ENCODE results near the gene CD209. TPM values are rescaled to one million over a fixed set of nuclear protein-coding genes. Genes with fewer than 3 reads are reported as not detected.

The CD209 gene
- total RNA-seq, 2 experiments from 2014 or later, result not detected

DNA sequence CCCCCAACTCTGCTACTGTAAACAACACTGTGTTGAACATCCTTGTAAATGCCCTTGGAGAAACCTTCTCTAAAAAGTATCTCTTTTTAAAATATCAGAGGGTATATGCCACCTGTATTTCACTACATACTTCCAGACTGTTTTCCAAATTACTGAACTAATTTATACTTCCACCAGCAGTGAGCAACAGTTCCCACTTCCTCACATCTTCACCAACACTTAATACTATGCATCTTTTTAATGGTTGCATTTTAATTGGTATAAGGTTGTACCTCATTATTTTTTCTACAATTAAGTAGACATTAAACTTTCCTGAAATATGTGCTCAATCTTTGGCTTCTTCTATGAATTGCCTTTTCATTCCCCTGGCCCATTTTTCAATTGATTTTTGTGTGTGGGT lies 37.5 kb upstream of the CD209 start:
- intact Hi-C loops (cut with micrococcal nuclease), result no loop called here
- no peak overlapping the region for H3K4me3 Mint-ChIP-seq
- no peaks in the 10 kb centered on the region for H3K36me3 Mint-ChIP-seq
- no peak overlapping the region for H3K27ac Mint-ChIP-seq
- peaks cover 11% of the 10 kb centered on the region for H3K4me1 Mint-ChIP-seq (ENCODE audit: low read depth)
- peaks cover 46% of the 10 kb centered on the region for H3K27me3 Mint-ChIP-seq
- POLR2A ChIA-PET, result no interaction called here
- H3K9me3 Mint-ChIP-seq, result no peaks in the 10 kb centered on the region
- no peak for DNase-seq
- CTCF ChIA-PET, result interaction anchor here (0.6 kb wide), 1 partner anchor 217 kb away, joined by 4 read pairs; no protein-coding TSS in a partner anchor

DNA sequence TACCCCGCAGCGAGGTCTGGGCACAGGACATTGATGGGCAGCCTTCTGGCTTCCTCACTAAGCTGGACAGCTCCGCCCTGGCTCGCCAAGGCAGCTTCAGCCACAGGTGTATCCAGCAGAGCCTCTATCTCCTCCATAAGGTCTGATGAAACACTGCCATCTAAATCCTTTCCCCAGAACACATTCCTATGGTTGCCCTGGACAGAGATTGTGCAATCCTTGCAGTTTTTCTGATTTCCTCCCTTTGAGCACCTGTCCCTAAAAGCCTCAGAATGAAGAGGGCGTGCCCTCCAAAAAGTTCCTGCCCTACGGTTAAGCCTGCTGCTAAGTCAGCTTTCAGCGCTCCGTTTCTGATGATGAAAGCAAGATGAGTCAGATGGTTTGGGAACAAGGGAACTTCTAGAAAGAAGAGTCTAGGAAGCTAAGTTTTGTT lies 36.7 kb upstream of the CD209 start:
- ChIA-PET POLR2A (interaction anchor here (0.7 kb wide), 1 partner anchor 9 kb away, joined by 3 read pairs; no protein-coding TSS in a partner anchor), CTCF (interaction anchor here (0.9 to 1.4 kb wide), 3 partner anchors 15 to 216 kb away, joined by 3 to 5 read pairs (median 4); no protein-coding TSS in a partner anchor)
- H3K27me3 Mint-ChIP-seq, result peaks cover 42% of the 10 kb centered on the region

DNA sequence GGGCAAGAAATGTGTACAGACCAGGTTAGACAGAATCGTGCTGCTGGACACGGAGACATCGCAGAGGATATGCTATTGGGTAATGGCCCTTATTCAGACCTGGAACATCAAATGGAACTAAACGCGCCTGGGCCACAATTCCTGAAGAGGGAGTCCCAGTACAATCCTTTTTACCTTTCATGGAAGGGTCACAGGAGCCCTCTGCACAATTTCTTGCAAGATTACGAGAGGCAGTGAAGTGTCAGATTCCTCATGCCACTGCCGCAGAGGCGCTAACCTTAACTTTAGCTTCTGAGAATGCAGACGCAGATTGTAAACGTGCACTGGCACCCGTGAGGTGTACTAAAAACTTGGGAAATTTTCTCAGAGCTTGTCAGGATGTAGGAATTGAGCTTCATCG lies 33.8 kb upstream of the CD209 start:
- H3K27me3 Mint-ChIP-seq, result peaks cover 35% of the 10 kb centered on the region
- CTCF ChIA-PET, result no interaction called here

More for the DNA sequence above, 36.7 kb upstream of the CD209 start:
- H3K27ac Mint-ChIP-seq, result no peak overlapping the region
- peaks cover 8% of the 10 kb centered on the region for H3K4me1 Mint-ChIP-seq (ENCODE audit: low read depth)
- no peak overlapping the region for H3K4me3 Mint-ChIP-seq
- intact Hi-C loops (cut with micrococcal nuclease), result no loop called here
- no peaks in the 10 kb centered on the region for H3K9me3 Mint-ChIP-seq
- no peak for DNase-seq
- no peaks in the 10 kb centered on the region for H3K36me3 Mint-ChIP-seq

DNA sequence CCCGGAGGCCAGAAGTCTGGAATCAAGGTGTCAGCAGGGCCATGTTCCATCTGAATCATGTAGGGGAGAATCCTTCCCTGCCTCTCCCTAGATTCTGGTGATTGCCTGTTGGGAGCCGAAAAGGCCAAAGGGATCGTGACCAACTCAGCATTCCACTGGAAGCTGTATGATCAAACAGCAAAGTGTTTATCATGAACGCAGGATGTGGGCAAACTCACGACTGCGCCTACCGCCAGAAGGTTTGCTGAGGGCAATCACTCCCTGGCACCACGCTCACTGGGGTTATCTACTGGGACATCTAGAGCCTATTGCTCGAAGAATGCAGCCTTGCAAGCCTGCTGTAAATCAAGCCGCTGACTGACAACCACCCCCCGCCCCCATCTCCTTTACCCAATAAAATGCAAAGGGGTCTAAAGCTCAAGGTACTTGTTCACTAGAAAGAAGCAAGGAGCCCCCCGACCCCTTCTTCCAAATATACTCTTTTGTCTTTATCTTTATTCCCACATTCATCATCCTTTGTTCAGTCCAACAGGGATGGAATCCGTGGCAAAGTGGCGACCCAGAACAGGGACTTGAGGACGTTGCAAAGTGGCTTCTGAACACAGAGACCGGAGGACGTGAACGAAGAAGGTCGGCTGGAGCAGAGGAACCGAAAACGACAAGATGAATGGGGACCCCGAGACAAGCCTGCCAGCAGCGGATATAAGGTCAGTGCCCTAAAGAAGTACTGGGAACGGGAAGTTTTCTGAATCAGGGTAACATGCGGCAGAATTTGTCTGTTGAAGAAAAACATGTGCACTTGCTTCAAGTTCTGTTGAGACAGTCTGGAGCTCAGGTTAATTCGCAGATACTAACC lies 32.5 kb upstream of the CD209 start:
- ChIA-PET POLR2A (no interaction called here), CTCF (interaction anchor here (0.6 kb wide), 1 partner anchor 75 kb away, joined by 3 read pairs; no protein-coding TSS in a partner anchor)
- DNase-seq, result no peak

More for the DNA sequence above, 33.8 kb upstream of the CD209 start:
- DNase-seq, result no peak
- Mint-ChIP-seq H3K9me3 (no peaks in the 10 kb centered on the region), H3K27ac (no peak overlapping the region), H3K36me3 (no peaks in the 10 kb centered on the region), H3K4me3 (no peak overlapping the region), H3K4me1 (ENCODE audit: low read depth) (peaks cover 6% of the 10 kb centered on the region)
- POLR2A ChIA-PET, result no interaction called here
- intact Hi-C loops (cut with micrococcal nuclease), result no loop called here

DNA sequence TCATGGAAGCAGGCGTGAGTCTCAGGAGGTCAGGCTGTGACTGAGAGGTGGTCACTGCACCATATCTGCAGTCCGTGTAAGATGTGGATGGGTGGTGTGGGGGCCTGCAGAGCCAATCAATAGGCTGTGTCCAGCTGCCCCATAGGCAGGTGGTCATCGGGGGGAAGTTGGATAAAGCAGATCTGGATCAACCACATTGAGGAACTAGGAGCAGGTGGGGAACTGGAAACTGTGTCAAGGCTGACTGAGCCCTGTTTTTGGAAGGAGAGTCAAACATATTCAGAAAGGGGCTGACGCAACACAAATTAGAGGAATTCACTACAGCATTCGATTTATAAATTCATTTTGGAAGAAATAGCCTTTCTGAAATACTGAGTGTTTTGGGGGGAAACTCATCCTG lies 30.7 kb upstream of the CD209 start:
- DNase-seq, result no peak
- H3K36me3 Mint-ChIP-seq, result no peaks in the 10 kb centered on the region

More for the DNA sequence above, 32.5 kb upstream of the CD209 start:
- no peak overlapping the region for H3K27ac Mint-ChIP-seq
- H3K36me3 Mint-ChIP-seq, result no peaks in the 10 kb centered on the region
- peaks cover 6% of the 10 kb centered on the region for H3K4me1 Mint-ChIP-seq (ENCODE audit: low read depth)
- H3K27me3 Mint-ChIP-seq, result peaks cover 39% of the 10 kb centered on the region
- H3K4me3 Mint-ChIP-seq, result no peak overlapping the region
- no peaks in the 10 kb centered on the region for H3K9me3 Mint-ChIP-seq
- intact Hi-C loops (cut with micrococcal nuclease), result no loop called here

GRCh38 chr19:7775761-7776160 lies 28.4 kb upstream of the CD209 start:
- intact Hi-C loops (cut with micrococcal nuclease), result no loop called here
- H3K9me3 Mint-ChIP-seq, result no peaks in the 10 kb centered on the region
- no peak overlapping the region for H3K27ac Mint-ChIP-seq
- ChIA-PET POLR2A (no interaction called here), CTCF (no interaction called here)
- H3K27me3 Mint-ChIP-seq, result peaks cover 29% of the 10 kb centered on the region
- H3K4me3 Mint-ChIP-seq, result no peak overlapping the region
- peaks cover 1% of the 10 kb centered on the region for H3K36me3 Mint-ChIP-seq
- DNase-seq, result no peak
- peaks cover 18% of the 10 kb centered on the region for H3K4me1 Mint-ChIP-seq (ENCODE audit: low read depth)

More for the DNA sequence above, 30.7 kb upstream of the CD209 start:
- POLR2A ChIA-PET, result no interaction called here
- peaks cover under 1% of the 10 kb centered on the region for H3K4me1 Mint-ChIP-seq (ENCODE audit: low read depth)
- no peaks in the 10 kb centered on the region for H3K9me3 Mint-ChIP-seq
- no peak overlapping the region for H3K27ac Mint-ChIP-seq
- CTCF ChIA-PET, result no interaction called here
- no peak overlapping the region for H3K4me3 Mint-ChIP-seq
- H3K27me3 Mint-ChIP-seq, result peaks cover 31% of the 10 kb centered on the region
- intact Hi-C loops (cut with micrococcal nuclease), result no loop called here

DNA sequence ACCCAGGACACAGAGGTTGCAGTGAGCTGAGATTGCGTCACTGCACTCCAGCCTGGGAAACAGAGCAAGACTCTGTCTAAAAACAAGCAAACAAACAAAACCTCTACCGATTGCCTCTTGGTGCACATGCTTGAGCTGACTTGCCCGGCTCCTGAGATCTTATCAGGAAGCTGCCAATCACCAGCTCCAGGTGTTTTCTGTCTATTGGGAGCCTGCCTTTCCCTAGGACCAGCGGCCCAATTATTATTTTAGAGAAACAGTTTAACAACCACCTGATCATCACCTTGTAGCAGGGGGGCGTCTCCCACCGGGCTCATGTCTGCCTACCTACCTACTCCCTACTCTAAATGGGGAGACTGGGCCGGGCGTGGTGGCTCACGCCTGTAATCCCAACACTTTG lies 26.5 kb upstream of the CD209 start:
- Mint-ChIP-seq H3K27ac (no peak overlapping the region), H3K27me3 (peaks cover 30% of the 10 kb centered on the region), H3K4me3 (no peak overlapping the region), H3K9me3 (no peaks in the 10 kb centered on the region), H3K36me3 (peaks cover 1% of the 10 kb centered on the region), H3K4me1 (ENCODE audit: low read depth) (peaks cover 18% of the 10 kb centered on the region)
- intact Hi-C loops (cut with micrococcal nuclease), result loop anchor here (2.0 kb wide), 1 partner anchor 75 kb away; no protein-coding TSS in a partner anchor
- ChIA-PET CTCF (interaction anchor here (0.6 to 1.8 kb wide), 2 partner anchors 59 to 93 kb away, joined by 3 to 4 read pairs; partner anchors contain the start of gene TRAPPC5), POLR2A (no interaction called here)
- no peak for DNase-seq

DNA sequence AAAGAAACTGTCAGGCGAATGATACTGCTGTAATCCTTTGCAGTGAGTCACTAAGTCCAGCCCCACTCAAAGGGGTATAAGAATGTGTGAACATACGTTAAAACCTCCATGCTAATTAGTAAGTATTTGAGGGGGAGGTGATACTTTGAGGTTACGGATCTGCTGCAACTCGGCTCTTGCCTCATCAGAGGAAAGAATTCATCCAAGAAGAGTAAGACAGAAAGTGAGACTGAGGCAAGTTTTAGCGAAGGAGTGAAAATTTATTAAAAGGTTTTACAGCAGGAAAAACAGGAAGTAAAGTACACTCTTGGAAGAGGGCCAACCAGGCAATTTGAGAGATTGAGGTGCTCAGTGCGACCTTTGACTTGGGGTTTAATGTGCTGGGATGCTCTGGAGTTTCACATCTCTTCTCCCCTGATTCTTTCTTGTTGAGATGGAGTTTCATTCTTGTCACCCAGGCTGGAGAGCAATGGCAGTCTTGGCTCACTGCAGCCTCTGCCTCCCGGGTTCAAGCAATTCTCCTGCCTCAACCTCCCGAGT lies 25.5 kb upstream of the CD209 start:
- Mint-ChIP-seq H3K27me3 (peaks cover 34% of the 10 kb centered on the region), H3K4me1 (ENCODE audit: low read depth) (peaks cover 18% of the 10 kb centered on the region), H3K4me3 (peak overlapping the region; percentile 41), H3K36me3 (peaks cover 1% of the 10 kb centered on the region), H3K27ac (peak overlapping the region; percentile 61), H3K9me3 (no peaks in the 10 kb centered on the region)
- ChIA-PET POLR2A (no interaction called here), CTCF (no interaction called here)
- DNase-seq, result peak; percentile 63
- intact Hi-C loops (cut with micrococcal nuclease), result loop anchor here (1.0 to 2.0 kb wide), 4 partner anchors 22 to 74 kb away; no protein-coding TSS in a partner anchor

DNA sequence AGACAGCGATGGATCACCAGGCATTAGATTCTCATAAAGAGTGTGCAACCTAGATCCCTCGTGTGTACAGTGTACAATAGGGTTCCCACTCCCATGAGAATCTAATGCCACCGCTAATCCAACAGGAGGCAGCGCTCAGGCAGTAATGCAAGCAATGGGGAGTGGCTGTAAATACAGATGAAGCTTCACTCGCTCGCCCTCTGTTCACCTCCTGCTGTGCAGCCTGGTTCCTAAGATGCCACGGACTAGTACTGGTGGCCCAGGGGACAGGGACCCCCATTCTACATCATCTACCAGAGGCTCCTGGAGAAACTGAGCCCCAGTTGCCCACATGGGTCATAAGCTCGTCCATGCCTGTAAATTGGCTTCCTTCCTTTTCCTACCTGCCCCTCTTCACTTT lies 23.7 kb upstream of the CD209 start:
- CTCF ChIA-PET, result interaction anchor here (0.6 to 1.3 kb wide), 3 partner anchors 22 to 90 kb away, joined by 3 to 4 read pairs (median 4); partner anchors contain the start of gene TRAPPC5
- H3K9me3 Mint-ChIP-seq, result no peaks in the 10 kb centered on the region
- H3K27me3 Mint-ChIP-seq, result peaks cover 34% of the 10 kb centered on the region
- POLR2A ChIA-PET, result no interaction called here
- no peak for DNase-seq
- intact Hi-C loops (cut with micrococcal nuclease), result no loop called here
- peaks cover 1% of the 10 kb centered on the region for H3K36me3 Mint-ChIP-seq
- no peak overlapping the region for H3K27ac Mint-ChIP-seq
- H3K4me1 Mint-ChIP-seq (ENCODE audit: low read depth), result peaks cover 18% of the 10 kb centered on the region
- H3K4me3 Mint-ChIP-seq, result no peak overlapping the region

GRCh38 chr19:7769171-7769570 lies 21.8 kb upstream of the CD209 start:
- no peaks in the 10 kb centered on the region for H3K9me3 Mint-ChIP-seq
- peaks cover 30% of the 10 kb centered on the region for H3K27me3 Mint-ChIP-seq
- no peak for DNase-seq
- POLR2A ChIA-PET, result no interaction called here
- peaks cover 18% of the 10 kb centered on the region for H3K4me1 Mint-ChIP-seq (ENCODE audit: low read depth)
- CTCF ChIA-PET, result no interaction called here
- intact Hi-C loops (cut with micrococcal nuclease), result no loop called here
- H3K36me3 Mint-ChIP-seq, result peaks cover 1% of the 10 kb centered on the region
- no peak overlapping the region for H3K27ac Mint-ChIP-seq
- H3K4me3 Mint-ChIP-seq, result no peak overlapping the region

- Mint-ChIP-seq H3K27me3 (peaks cover 34% of the 10 kb centered on the region), H3K4me1 (ENCODE audit: low read depth) (peaks cover 11% of the 10 kb centered on the region), H3K9me3 (no peaks in the 10 kb centered on the region), H3K36me3 (peaks cover 1% of the 10 kb centered on the region), H3K27ac (no peak overlapping the region), H3K4me3 (no peak overlapping the region)
- intact Hi-C loops (cut with micrococcal nuclease), result no loop called here
- DNase-seq, result no peak
- POLR2A ChIA-PET, result no interaction called here
- CTCF ChIA-PET, result interaction anchor here (2.0 kb wide), 1 partner anchor 86 kb away, joined by 5 read pairs; the partner anchor contains the start of gene TRAPPC5
Measured at GRCh38 chr19:7767487-7767886, 20.2 kb upstream of the CD209 start.

DNA sequence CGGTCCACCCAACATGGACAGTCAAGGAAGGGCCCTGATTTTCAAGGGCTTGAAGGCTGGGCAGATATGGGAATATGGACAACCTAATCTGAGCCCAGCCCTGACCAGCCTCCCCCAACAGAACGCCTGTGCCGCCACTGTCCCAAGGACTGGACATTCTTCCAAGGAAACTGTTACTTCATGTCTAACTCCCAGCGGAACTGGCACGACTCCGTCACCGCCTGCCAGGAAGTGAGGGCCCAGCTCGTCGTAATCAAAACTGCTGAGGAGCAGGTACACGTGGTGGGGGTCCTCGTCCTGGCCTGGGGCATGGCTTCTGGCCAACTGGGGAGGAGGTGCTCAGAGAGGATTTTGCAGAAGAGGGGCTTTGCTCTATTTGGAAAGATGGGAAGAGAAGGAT lies 19.2 kb upstream of the CD209 start:
- Mint-ChIP-seq H3K4me1 (ENCODE audit: low read depth) (peaks cover 4% of the 10 kb centered on the region), H3K9me3 (no peaks in the 10 kb centered on the region), H3K36me3 (peaks cover 4% of the 10 kb centered on the region), H3K4me3 (no peak overlapping the region), H3K27ac (no peak overlapping the region), H3K27me3 (peaks cover 32% of the 10 kb centered on the region)
- POLR2A ChIA-PET, result no interaction called here
- intact Hi-C loops (cut with micrococcal nuclease), result no loop called here
- DNase-seq, result no peak
- CTCF ChIA-PET, result interaction anchor here (2.0 kb wide), 1 partner anchor 85 kb away, joined by 5 read pairs; the partner anchor contains the start of gene TRAPPC5

Data from activated CD4-positive, alpha-beta memory T cell treated with anti-CD3 and anti-CD28 coated beads for 36 hours (primary cell).